GM19238 (cell line): ENCODE data around the gene MCC.

Experiments
- DNase-seq: peaks from one replicate; pipeline ENCODE4 v3.0.0; 2011; ENCODE audit warnings: low spot score; ENCODE audit not compliant: insufficient read length

The MCC gene

DNA sequence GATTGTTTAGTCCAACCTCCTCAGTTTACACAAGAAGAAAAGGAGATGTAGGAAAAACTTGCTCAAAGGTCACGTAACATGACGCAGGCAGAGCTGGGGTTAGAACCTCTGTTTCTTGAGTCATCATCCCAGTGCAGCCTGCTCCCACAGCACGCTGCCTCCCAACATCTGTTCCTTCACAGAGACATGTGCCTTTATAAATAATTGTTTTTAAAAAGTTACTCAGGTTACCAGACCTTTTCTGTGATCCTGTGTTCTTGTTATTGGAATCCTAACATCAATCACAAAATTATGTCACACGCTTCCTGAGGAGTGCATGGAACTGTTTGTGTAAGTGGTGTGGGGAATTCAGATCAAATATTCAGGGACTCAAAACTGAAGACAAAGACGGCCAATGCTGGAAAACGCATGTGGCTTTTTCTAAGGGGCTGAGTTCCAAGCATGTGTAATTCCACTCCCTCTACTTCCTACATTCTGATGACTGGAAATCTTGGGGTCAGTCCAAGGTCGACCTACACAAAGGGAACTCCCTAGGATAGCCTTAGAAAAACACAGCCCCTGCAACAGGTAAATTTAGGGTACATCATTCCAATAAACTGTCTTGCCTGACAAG lies 237.8 kb downstream of the MCC start:
- no peak for DNase-seq

DNA sequence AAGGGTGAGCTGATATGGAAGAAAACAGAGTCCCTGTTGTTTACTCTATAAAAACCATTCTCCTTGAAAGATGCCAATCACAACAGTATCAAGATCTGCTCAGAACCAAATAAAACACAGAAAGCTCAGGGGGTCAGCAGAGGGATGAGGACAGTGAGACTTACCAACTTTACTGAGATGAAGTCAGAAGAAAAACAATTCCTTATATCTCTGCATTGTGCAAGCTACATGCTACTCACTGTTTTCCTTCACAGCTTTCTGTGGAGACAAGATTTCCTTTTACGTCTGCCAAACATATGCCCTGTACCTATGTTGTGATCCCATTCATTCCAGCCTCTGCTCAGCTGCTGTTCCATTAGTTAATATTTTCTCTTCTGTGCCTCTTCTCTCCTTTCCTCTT lies 239.0 kb downstream of the MCC start:
- no peak for DNase-seq

DNA sequence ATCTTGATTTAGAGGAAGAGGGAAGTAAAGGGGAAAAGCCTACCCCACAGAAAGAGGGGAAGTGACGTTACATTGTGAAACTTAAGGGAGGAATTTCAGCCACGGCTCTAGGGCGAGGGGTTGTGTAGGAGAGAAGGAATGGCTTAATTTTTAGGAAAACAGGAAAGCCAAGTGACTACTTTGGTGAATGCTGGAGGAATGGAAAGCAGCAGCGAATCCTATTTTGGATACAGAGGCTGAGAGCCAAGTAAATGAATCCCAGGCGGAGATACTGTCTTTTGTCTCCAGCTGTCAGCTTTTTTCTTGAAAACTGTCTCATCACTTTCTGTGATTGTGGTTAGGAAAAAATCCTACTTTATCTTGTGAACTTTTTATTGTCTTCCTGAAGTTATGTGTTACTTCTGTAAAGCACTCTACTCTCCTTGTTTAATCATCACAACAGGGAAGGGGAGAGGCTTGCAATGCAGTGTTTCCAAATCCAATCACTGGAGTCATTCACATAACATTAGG lies 241.8 kb downstream of the MCC start:
- no peak for DNase-seq

DNA sequence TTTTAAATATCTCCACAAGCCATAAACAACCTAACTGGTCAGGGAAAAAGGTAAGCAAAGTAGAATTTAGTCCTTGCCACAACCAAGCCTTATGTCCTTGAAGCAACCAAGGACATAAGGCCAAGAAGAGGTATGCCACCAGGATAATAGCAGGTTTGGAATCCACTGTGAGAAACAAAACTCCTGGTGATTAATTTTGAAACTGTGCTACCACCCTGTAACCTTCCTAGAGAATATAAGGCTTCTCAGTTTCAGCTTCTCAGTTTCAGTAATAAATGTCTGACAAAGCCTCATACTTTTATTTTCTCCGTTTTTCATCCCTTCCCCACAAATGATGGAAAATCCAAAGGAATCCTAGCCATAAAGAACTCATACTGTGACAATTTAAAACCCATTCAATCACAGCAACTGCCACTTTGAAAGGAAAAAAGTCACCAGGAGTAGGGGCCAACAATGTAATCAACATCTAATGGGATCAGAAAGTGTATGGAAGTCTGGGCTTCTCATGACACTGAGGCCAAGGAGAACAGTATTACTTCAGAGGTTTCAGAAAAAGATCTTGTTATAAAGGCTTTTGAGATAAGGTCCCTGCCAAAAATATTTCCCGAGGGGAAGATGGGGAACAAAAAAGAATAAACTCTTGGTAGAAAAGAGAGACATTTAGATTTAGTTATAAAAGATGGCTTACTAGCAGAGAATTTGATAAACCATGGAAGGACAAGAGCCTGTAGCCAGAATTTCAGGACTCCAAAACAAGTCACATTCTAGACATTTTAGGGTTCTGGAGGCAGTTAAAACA lies 242.6 kb downstream of the MCC start:
- no peak for DNase-seq

DNA sequence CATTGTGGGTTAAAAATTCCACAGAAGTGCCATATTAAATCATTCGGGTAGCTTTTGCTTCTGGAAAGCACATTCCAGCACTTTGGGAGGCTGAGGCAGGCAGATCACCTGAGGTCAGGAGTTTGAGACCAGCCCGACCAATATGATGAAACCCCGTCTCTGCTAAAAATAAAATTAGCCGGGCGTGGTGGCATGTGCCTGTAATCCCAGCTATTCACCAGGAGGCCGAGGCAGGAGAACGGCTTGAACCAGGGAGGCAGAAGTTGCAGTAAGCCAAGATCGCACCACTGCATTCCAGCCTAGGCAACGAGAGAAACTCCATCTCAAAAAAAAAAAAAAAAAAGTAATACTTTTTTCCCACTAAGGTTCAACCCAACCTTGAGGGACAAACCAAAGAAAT lies 243.3 kb downstream of the MCC start:
- DNase-seq: no peak

DNA sequence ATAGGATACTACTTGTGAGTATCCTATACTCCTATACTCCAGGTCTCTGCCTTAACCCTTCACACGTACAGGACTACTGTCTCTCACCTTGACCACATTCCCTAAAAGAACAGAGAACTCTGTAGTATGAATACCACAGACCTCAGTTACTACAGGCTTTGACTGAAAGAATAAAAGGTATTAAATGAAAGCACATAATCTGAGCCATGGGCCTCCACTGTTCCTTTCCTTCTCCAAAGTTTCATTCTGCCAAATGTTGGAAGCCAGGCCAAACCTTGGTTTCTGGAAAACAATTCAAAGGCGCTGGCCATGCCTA lies 244.9 kb downstream of the MCC start:
- DNase-seq: no peak

DNA sequence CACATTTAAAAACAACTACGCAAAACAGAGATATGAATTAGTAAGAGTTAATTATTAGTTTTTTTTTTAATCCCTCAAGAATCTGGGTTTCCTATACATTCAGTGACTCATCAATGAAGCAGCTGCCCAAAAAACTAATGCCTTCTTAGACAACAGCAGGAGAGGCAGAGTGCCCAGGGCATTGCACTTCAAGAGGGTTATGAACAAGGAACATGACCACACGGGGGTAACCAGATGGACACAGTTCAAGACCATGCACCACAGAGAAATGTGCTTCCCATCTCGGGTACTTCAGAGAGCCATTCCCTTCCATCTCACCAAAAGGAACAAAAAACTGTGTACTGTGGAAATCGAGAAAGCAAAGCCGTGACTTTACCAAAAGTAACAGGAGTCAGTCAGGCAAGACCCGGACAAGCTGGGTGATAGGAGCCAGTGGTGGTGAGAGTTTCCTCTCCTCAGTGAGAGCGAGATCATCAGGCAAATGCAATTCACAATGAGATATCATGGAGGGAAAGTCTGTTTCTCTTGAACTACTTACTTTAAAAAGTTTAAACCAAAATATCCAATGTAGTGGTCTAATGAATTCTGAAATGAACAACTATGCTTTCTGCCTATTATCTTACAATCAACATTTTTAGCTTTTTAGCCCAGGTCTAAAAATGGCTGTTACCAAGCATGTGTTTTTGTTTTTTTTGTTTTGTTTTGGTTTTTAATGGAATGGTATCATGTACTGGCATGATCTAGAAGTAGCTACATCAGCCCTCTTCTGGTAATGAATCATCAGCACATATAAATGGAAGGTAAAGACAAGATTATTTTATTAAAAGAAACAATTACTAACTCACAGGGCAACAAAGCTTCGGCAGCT lies 245.5 kb downstream of the MCC start:
- no peak for DNase-seq

DNA sequence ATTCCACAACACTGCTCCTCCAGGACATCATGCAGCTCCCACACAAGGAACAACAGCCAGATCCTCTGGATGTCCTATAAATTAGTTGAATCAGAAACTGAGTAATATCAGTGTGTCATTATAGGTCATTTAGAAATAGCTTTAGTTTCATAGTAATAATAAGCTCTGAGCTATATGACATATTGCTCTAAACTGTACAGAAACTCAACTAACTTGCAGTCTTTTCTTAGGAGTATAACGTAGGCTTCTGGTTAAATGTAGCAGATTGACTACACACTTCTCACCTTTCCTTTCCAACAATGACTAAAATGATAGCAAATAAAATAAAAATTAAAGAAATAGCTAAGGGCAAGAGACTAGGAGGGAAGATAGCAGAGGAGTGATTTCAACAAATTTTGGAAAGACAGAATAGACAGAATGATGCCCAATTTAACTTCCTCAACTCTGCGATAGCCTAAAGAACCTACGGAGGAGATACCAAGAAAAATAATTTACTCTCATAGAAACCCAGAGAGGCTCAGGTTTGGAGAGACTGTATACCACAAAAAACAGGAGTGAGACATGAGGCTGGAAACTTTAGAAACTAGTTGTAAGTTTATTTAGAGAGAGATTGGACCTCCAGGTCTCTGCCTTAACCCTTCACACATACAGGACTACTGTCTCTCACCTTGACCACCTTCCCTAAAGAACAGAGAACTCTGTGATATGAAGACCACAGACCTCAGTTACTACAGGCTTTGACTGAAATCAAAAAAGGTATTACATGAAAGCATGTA lies 247.1 kb downstream of the MCC start:
- no peak for DNase-seq

DNA sequence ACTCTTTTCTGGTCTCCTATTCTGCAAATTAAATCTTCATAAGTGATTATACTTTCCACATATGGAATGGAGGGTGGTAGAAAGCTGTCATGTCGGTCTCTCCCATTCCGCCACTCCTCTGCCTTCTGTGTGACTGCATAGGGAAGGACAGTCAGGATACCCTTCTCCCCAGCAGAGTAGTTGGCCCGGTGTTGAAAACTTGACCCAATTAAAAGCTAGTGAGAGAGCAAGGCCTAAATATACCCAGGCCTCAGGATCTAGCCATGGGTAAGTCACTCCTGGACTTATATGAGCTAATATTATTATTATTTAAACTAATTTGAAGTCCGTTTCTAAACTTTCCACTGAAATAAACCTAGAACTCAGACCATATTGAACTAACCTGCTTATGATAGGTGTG lies 248.2 kb downstream of the MCC start:
- DNase-seq: no peak

DNA sequence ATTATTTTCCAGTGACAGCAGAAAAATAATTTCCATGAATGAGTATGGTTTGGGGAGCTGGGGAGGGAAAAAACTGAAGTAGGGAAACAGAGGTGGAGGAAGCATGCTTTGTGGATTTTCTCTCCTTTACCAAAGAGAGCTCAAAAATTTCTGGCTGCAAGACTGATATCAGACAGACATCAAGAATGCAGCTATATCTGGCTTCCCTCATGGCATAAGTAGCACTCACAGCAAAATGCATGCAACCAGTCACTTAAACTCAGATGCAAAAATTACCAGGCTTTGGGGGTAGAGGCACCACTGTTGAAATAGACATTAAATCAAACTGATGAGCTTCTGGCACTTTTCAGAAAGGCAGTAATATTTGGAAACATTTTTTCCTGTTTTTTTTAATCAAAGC lies 250.4 kb downstream of the MCC start:
- DNase-seq: no peak

DNA sequence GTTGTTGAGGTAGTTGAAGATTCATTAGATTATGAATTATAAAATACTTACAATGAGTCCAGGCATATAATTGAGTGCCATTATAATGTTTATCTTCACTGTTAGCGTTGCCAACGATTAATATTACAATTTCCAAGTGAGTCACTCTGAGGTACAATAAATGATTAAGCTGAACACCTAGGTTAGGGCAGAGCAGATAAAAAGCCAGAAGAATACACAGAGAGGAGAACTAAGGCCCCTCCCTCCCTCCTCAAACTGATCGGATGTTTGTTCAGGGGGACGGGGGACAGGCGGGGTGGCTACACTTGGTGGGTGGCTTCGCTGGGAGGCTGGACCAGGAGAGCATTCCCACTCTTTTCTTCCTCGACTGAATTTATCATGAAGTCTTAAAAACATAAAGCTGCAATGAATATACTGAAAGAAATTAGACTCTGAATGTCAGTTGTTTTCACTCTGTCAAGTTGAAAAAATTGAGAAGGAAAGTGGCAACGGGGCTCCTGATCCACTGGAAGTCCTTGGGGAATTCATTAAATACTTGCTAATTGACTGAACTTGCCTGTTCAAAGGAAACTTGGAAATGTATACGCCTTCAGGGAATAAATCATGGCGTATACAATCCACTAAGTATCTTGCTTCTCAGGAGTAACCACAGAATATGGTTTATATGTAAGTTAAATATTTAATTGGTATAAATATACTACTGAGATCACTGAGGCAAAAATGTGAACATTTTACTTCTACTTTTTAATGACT lies 251.5 kb downstream of the MCC start:
- no peak for DNase-seq

DNA sequence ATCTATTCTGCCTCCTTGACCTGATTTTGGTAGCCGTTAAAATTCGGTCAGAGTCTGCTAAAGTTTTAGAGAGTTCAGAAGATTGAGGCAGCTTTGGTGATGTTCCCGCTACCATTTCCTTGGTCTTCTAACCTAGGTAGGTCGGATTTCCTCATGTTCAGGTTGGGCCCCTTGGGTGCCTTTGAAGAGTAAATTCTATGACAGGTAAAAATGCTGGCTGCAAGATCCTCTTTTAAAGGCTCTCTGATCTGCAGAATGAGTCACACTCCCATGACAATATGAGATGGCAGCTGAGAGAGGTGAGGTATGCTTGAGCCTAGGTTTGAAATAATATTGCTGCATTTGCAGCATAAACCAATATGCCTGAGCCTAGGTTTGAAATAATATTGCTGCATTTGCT lies 252.4 kb downstream of the MCC start:
- DNase-seq: no peak

DNA sequence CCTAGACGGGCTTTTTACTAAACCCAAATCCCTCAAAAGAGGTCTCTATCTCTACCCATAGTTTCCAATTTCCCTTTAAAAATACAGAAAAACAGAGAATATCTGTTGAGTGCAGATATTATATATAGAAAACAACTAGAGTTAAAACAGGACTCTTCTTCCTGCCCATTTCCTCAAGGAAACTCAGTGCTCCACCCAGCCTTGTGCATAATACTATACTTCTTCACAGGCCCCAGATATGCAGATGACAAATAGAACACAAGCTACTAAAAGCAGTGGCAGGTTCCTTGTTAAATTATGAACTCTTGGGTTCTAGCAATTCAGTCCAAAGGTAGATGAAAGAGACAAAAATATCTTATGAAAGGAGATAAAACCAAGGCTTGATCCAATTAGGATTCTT lies 253.7 kb downstream of the MCC start:
- DNase-seq: no peak

DNA sequence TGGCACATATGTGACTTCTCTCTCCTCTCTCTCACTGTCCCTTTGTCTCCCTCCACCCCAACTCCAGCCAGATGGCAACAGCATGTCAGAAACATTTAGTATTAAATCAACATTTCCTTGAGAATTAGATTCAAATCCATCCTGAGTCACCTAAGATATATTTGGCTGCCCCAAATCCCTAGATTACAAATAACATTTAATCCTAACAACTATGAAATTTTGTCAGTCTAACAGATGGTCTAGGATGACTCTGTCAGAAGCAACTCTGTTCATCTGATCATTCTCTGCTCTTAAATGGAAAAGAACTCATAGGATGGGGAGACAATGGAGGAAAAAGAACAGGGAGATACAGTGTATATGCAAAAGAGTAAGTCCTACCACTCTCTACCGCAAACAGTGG lies 254.6 kb downstream of the MCC start:
- DNase-seq: no peak

DNA sequence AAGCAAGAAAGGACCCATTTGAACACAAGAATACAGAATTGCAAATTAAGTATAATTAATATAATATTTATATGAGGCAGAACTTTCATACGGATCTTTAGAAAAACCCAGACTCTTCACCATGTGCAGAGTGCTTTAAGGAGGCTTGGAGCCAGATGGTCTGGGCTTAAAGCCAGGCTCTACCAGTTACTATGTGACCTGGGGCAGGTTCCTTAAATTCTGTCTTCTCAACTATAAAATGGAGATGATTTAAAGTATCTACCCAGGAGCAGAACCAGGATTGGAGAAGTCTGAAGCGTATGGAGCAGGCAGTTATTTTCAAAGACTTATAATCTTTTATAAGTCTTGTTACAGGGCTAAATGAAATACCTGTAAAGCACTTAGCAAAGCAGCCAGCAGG lies 255.6 kb downstream of the MCC start:
- DNase-seq: no peak

DNA sequence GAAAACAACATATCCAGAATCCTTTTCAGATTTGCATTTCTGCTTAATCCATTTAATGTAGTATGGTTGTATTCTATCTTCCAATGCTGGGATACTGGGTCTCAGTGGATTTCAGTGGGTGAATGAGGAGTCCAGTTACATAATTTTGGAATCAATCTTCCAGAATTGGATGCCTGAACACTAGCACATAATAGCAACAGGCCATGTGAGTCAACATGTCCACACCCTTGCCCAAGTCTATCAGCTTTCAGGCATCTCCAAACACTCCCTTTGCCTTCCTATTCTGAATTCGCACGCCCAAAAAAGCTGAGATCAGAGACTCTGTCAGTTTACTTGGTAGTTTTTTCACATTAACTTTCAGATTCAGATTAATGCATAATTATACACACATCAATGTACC lies 256.0 kb downstream of the MCC start:
- DNase-seq: no peak

DNA sequence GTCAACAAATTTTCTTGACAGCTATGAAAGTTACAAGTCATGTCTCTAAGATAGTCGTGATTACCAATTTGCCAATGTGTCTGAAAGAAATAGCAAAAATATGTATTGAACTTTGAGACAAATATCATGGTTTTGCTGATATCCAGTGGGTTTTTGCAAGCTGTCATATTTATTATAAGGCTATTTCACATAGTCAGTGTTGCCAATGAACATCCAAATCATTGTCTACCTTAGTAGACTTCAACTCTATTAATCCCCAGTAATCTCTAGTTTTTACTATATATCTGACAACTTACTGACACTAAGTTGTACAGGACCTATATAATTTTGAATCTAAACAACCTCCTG lies 256.6 kb downstream of the MCC start:
- DNase-seq: no peak

DNA sequence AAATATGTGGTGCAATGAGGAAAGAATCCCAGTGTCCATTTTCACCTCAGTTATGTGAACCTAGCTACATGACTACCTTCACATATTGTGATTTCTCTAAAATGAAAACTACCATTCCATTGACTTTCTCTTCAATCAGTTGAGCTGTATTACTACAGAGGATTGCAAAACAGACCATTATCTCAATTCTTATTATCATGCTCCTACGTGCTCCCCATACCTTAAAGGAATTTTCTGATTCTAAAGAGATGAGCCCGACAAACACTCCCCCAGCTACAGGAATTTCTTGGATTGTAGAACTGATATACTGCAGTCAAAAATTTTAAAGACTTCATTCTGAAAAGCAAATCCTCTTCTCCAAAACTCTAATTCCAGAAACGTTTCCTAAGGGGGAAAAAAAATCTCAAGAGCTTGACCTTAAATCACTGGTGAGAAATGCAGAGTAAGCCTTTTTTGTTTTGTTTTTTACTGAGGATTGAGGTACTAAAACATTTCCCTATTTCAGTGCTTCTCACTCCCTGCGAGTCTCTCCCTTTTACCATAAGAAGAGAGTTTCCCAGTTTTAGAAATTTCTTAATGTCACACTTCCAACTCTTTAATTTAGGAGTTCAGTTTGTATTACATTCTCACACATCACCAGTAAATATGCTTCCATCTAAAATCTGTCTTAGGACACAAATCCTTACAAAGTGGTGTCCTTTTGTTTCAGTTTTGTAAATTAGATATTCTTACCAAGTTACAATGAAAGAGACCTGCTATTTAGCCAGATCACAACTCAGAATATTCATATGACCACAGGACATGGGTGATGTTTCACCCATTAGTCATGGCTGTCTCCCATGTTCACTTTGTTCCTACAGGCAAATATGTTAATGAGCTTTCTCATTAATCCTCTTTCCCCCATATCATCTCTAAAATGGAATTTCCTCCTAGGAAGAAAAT lies 257.3 kb downstream of the MCC start:
- no peak for DNase-seq

DNA sequence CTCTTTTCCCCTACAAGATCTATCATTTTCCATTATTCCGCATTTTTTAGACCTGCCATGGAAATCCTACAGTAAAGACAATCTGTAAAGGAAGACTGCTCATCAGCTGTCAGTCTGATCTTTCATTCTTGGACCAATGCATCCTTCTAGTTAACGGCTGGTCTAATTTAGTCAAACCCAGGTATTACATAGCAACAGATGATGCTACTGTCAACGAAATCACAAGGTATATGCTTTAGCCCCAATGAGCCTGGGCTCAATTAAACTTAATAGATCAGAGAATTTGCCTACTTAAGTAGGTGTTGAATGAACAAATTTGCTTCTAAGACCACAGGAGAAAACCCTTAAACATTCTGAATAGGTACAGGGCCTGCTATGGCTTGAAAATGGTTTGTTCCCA lies 260.5 kb downstream of the MCC start:
- no peak for DNase-seq
